ENCODE results near the gene SLC19A2. TPM values are rescaled to one million over a fixed set of nuclear protein-coding genes. Genes with fewer than 3 reads are reported as not detected.
A peak's percentile ranks its signal among the peaks of the same experiment; 100 is the strongest.

SLC19A2 gene
- total RNA-seq, 1 donor from 2014 or later, result 36.7 TPM

DNA sequence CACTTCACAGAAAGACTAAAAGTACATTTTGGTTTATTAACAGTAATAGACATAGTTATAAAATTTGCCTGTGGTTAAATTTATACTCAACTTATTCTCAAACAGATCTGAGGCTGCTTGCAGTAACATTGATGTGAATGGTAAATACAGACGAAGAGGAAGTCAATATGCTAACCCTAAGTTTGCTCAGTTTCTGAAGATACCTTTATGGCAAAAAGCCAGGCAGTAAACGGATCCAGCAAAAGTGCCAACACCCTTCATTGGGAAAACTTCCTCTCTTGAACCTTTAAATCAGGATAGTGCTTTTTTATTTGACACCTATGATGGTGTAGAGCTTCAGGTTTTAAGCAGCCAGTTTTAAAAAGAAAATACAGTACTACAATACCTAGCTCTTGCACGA is 41.8 kb downstream of the SLC19A2 start:
- H3K36me3 ChIP-seq, result no peaks in the 10 kb centered on the region
- no peak overlapping the region for H3K4me3 ChIP-seq
- TF ChIP-seq, protein P1, sequence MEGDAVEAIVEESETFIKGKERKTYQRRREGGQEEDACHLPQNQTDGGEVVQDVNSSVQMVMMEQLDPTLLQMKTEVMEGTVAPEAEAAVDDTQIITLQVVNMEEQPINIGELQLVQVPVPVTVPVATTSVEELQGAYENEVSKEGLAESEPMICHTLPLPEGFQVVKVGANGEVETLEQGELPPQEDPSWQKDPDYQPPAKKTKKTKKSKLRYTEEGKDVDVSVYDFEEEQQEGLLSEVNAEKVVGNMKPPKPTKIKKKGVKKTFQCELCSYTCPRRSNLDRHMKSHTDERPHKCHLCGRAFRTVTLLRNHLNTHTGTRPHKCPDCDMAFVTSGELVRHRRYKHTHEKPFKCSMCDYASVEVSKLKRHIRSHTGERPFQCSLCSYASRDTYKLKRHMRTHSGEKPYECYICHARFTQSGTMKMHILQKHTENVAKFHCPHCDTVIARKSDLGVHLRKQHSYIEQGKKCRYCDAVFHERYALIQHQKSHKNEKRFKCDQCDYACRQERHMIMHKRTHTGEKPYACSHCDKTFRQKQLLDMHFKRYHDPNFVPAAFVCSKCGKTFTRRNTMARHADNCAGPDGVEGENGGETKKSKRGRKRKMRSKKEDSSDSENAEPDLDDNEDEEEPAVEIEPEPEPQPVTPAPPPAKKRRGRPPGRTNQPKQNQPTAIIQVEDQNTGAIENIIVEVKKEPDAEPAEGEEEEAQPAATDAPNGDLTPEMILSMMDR (IDR thresholded peaks at IDR 0.05), result no peak
- DNase-seq (ENCODE audit: low spot score in 2 of 2), result no peak
- H3K9me3 ChIP-seq, result no peaks in the 10 kb centered on the region
- H3K4me1 ChIP-seq, result no peaks in the 10 kb centered on the region
- H3K27ac ChIP-seq, result no peak overlapping the region
- no peaks in the 10 kb centered on the region for H3K27me3 ChIP-seq
- intact Hi-C loops (cut with DNase I), result no loop called here

DNA sequence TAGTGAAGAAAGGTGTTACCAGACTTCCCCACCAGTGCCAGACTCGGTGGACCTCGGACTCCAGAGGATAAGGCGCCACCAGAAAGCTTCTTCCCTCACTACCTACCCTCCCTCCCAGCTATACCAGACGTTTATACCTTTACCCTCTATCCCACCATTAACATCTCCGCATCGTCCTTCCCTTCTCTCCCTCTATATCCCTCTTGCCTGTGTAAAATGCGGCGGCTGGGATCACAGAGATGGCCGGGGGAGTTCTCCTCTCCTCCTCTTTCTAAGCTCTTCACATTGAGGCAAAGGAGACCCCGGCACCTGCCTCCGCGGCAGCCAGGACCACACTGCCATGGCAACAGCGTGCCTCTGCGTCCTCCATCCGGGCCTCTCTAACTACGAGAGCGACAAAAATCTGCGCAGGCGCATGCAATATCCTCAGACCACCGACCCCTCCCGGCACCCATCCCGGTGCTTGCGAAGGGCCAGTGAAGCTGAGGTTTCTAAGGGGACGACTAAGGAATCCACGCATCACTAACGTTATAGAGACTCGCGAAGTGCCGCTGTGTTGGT is 58.6 kb downstream of the SLC19A2 start, which contains the start of gene CCDC181:
CCDC181 (minus strand) TSS at position 394 of the 561 bp plus-strand sequence. CDS start 2,547 bp downstream, outside the sequence.
- DNase-seq (ENCODE audit: low spot score in 2 of 2), result no peak

DNA sequence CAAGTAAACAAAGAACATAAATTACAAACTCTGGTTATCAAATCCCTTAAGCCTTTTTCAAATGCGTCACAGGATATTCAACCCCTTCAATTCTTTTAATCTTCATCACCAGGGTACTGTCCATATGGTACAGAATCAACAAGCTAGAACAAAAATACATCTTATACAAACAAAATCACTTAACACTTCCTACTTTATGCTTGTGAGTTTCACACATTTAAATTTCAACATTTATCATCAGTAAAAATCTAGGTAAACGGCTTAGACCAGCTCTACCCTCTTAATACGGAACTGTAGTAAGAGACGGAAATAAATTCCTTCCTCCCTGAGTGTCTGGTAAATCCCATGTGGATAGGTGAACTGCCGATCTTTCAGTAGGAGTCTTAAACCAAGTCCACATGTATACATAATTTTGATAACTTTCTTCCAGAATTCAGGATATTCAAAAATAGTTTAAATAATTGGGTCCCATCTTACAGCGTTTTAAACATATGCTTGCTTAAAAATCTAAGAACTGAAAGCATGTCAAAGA is 59.5 kb downstream of the SLC19A2 start:
- Histone ChIP-seq H3K9me3 (no peaks in the 10 kb centered on the region), H3K27me3 (no peaks in the 10 kb centered on the region), H3K27ac (no peak overlapping the region), H3K36me3 (no peaks in the 10 kb centered on the region), H3K4me1 (no peaks in the 10 kb centered on the region), H3K4me3 (peak overlapping the region in 1 of 2 donors; percentile 62)
- TF ChIP-seq, protein P1 (IDR thresholded peaks at IDR 0.05), result no peak
- intact Hi-C loops (cut with DNase I), result no loop called here
- no peak for DNase-seq (ENCODE audit: low spot score in 2 of 2)

More for the DNA sequence above, 58.6 kb downstream of the SLC19A2 start, which contains the start of gene CCDC181:
- TF ChIP-seq, protein P1 (IDR thresholded peaks at IDR 0.05), result no peak
- no peaks in the 10 kb centered on the region for H3K4me1 ChIP-seq
- intact Hi-C loops (cut with DNase I), result no loop called here
- H3K4me3 ChIP-seq, result peak within 1 kb of the TSS; percentile 53 to 62
- H3K36me3 ChIP-seq, result no peaks in the 10 kb centered on the region
- H3K27ac ChIP-seq, result no peak within 1 kb of the TSS
- no peaks in the 10 kb centered on the region for H3K9me3 ChIP-seq
- no peaks in the 10 kb centered on the region for H3K27me3 ChIP-seq

DNA sequence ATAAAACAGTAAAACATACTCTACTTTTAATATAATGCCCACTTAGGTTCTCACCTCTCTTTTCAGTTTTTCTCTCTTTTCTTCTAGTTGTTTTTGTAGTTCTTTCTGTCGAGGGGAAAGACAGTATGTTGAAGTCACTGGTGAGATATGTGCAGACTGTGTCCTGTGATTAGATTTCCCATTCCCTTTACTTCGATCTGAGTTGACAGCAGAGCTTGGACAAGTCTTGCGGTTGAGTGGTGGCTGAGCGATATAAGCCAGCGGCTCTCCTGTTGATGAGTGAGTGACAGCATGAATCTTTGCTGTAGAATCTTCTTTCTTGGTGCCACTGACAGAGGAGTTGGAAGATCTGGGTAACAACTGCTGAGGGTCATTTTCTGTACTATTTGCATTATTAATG is 64.4 kb downstream of the SLC19A2 start:
- Histone ChIP-seq H3K27me3 (no peaks in the 10 kb centered on the region), H3K4me1 (no peaks in the 10 kb centered on the region), H3K4me3 (no peak overlapping the region), H3K9me3 (no peaks in the 10 kb centered on the region), H3K27ac (no peak overlapping the region), H3K36me3 (no peaks in the 10 kb centered on the region)
- TF ChIP-seq, protein P1 (IDR thresholded peaks at IDR 0.05), result no peak
- intact Hi-C loops (cut with DNase I), result no loop called here
- DNase-seq (ENCODE audit: low spot score in 2 of 2), result no peak

DNA sequence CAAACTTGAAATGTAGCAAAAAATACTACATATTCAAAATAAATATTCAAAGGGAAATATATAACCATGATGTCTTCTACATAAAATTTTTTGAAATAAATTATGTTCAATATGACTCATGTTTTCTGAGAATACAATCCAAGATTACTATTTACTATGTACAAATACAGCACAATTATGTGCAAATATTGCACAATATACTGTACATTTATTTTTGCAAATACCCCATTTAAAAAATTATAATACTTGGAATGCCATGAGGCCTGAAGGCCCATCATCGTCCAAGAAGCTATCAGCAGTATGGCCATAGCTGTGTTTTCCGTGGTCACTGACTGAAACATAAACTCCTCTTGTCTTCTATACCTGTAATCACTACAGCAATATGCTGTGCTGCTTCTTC is 70.8 kb downstream of the SLC19A2 start:
- intact Hi-C loops (cut with DNase I), result no loop called here
- Histone ChIP-seq H3K4me3 (no peak overlapping the region), H3K36me3 (no peaks in the 10 kb centered on the region), H3K4me1 (no peaks in the 10 kb centered on the region), H3K27ac (no peak overlapping the region), H3K9me3 (peaks cover 4 to 34% of the 10 kb centered on the region in 2 donors), H3K27me3 (no peaks in the 10 kb centered on the region)
- TF ChIP-seq, protein P1 (IDR thresholded peaks at IDR 0.05), result no peak
- no peak for DNase-seq (ENCODE audit: low spot score in 2 of 2)

Other genes starting within 250 kb of the SLC19A2 start
- 4.9 TPM for gene NME7, start 118.1 kb downstream of the SLC19A2 start, total RNA-seq
- 8.5 TPM for gene BLZF1, start 117.7 kb downstream of the SLC19A2 start, total RNA-seq
- not detected for gene CCDC181, start 58.5 kb downstream of the SLC19A2 start, total RNA-seq
- gene F5, start 100.5 kb upstream of the SLC19A2 start, total RNA-seq, result not detected
- 40.0 TPM for gene SELP, start 144.2 kb upstream of the SLC19A2 start, total RNA-seq
- gene SELL, start 225.7 kb upstream of the SLC19A2 start, total RNA-seq, result 1.9 TPM
- gene SELE, start 248.1 kb upstream of the SLC19A2 start, total RNA-seq, result 9.0 TPM